ENCODE results near the gene KAT7.

The KAT7 gene

DNA sequence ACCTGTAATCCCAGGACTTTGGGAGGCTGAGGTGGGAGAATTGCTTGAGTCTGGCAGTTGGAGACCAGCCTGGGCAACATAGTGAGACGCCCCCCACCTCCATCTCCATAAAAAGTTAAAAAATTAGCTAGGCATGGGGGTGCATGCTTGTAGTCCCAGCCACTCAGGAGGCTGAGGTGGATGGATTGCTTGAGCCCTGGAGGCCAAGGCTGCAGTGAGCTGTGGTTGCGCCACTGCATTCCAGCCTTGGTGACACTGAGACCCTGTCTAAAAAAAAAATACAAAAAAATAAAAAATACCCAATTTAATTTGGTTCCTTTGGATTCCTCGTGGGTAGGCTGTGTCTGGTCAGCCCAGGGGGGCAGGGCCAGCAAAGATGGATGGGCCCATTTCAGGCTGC is 85.4 kb downstream of the KAT7 start:
- H3K9ac ChIP-seq (ENCODE audit: low read depth, low read length) = no peak overlapping the region
- no peaks in the 10 kb centered on the region for H3K9me3 ChIP-seq (ENCODE audit: insufficient read depth, low read depth, low read length)
- 94% methylated on average over 2 of the region's 3 CpGs for WGBS
- no peak overlapping the region for H3K4me3 ChIP-seq (ENCODE audit: low read length)
- H3K4me1 ChIP-seq (ENCODE audit: insufficient read depth, low read length) = peaks cover 5% of the 10 kb centered on the region; the same call in 1 of the 2 replicates
- no peak overlapping the region for H3K27ac ChIP-seq (ENCODE audit: low read depth, low read length)
- no peaks in the 10 kb centered on the region for H3K27me3 ChIP-seq (ENCODE audit: insufficient read depth, low read length)
- no peaks in the 10 kb centered on the region for H3K36me3 ChIP-seq (ENCODE audit: insufficient read depth, low read length)

DNA sequence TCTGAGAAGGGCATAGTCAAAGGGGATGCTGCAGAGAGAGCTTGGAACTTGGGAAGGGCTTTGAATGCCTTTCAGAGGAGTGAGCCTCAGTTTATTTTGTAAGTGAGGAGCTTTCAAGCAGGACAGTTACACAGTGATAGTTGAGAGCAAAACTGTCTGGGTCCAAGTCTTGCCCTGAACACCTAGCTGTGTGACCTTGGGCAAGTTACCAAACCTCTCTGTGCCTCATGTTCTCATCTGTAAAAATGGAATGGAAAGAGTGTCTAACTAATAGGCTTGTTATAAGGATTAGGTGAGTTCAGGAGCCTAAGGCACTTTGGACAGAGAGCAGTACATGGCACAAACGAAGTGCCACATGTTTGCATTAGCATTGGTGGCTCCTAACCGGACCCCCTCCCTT is 86.4 kb downstream of the KAT7 start:
- Histone ChIP-seq H3K4me3 (ENCODE audit: low read length) (no peak overlapping the region), H3K36me3 (ENCODE audit: insufficient read depth, low read length) (no peaks in the 10 kb centered on the region), H3K9me3 (ENCODE audit: insufficient read depth, low read depth, low read length) (no peaks in the 10 kb centered on the region), H3K9ac (ENCODE audit: low read depth, low read length) (no peak overlapping the region), H3K27ac (ENCODE audit: low read depth, low read length) (no peak overlapping the region), H3K27me3 (ENCODE audit: insufficient read depth, low read length) (no peaks in the 10 kb centered on the region), H3K4me1 (ENCODE audit: insufficient read depth, low read length) (peaks cover 12% of the 10 kb centered on the region; the same call in 1 of the 2 replicates)
- WGBS = 50% methylated on average over 1 of the region's 2 CpGs

DNA sequence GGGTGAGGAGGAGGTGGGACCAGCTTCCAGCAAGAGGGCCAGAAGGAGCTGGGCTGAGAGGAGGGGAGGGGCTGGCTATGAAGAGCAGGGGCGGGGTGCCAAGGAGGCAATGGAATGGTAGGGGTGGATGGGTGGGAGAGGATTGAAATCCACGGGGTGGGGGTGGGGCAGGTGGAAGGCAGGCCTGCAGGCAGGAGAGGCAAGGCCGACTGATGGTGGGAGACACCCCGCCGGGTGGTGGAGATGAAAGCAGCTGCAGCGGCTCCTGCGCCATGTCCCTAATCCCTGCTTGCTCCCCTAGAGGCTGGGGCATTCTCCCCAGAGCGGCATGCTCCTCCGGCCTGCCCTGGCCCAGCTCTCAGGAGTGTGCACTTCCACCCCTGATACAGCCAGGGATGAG is 87.2 kb downstream of the KAT7 start:
- H3K9me3 ChIP-seq (ENCODE audit: insufficient read depth, low read depth, low read length) = no peaks in the 10 kb centered on the region
- whole genome bisulfite sequencing = 16% methylated on average over 9 of the region's 9 CpGs

GRCh38 chr17:49878931-49879904 is 90.7 kb downstream of the KAT7 start:
- Histone ChIP-seq H3K4me3 (ENCODE audit: low read length) (peak overlapping the region; percentile 55; the same call in 1 of the 2 replicates), H3K27ac (ENCODE audit: low read depth, low read length) (no peak overlapping the region), H3K36me3 (ENCODE audit: insufficient read depth, low read length) (no peaks in the 10 kb centered on the region), H3K4me1 (ENCODE audit: insufficient read depth, low read length) (peaks cover 23% of the 10 kb centered on the region; the same call in 1 of the 2 replicates), H3K27me3 (ENCODE audit: insufficient read depth, low read length) (peaks cover 13% of the 10 kb centered on the region), H3K9ac (ENCODE audit: low read depth, low read length) (no peak overlapping the region), H3K9me3 (ENCODE audit: insufficient read depth, low read depth, low read length) (no peaks in the 10 kb centered on the region)
- 74% methylated on average over 13 of the region's 14 CpGs for WGBS

More for the DNA sequence above, 87.2 kb downstream of the KAT7 start:
- Histone ChIP-seq H3K4me3 (ENCODE audit: low read length) (no peak overlapping the region), H3K27me3 (ENCODE audit: insufficient read depth, low read length) (no peaks in the 10 kb centered on the region), H3K4me1 (ENCODE audit: insufficient read depth, low read length) (peaks cover 13% of the 10 kb centered on the region; the same call in 1 of the 2 replicates), H3K36me3 (ENCODE audit: insufficient read depth, low read length) (no peaks in the 10 kb centered on the region), H3K27ac (ENCODE audit: low read depth, low read length) (no peak overlapping the region), H3K9ac (ENCODE audit: low read depth, low read length) (no peak overlapping the region)

GRCh38 chr17:49880291-49881053 is 92.0 kb downstream of the KAT7 start:
- H3K4me3 ChIP-seq (ENCODE audit: low read length) = peak overlapping the region; percentile 55
- no peaks in the 10 kb centered on the region for H3K36me3 ChIP-seq (ENCODE audit: insufficient read depth, low read length)
- H3K27ac ChIP-seq (ENCODE audit: low read depth, low read length) = no peak overlapping the region
- WGBS = 3% methylated on average over 41 of the region's 41 CpGs
- peaks cover 13% of the 10 kb centered on the region for H3K27me3 ChIP-seq (ENCODE audit: insufficient read depth, low read length)
- H3K9ac ChIP-seq (ENCODE audit: low read depth, low read length) = peak overlapping the region; percentile 17; the same call in 1 of the 2 replicates
- no peaks in the 10 kb centered on the region for H3K9me3 ChIP-seq (ENCODE audit: insufficient read depth, low read depth, low read length)
- H3K4me1 ChIP-seq (ENCODE audit: insufficient read depth, low read length) = peaks cover 23% of the 10 kb centered on the region; the same call in 1 of the 2 replicates

- H3K4me1 ChIP-seq (ENCODE audit: insufficient read depth, low read length) = peaks cover 20% of the 10 kb centered on the region; the same call in 1 of the 2 replicates
- H3K9ac ChIP-seq (ENCODE audit: low read depth, low read length) = no peak overlapping the region
- no peaks in the 10 kb centered on the region for H3K36me3 ChIP-seq (ENCODE audit: insufficient read depth, low read length)
- H3K27ac ChIP-seq (ENCODE audit: low read depth, low read length) = no peak overlapping the region
- no peaks in the 10 kb centered on the region for H3K9me3 ChIP-seq (ENCODE audit: insufficient read depth, low read depth, low read length)
- H3K27me3 ChIP-seq (ENCODE audit: insufficient read depth, low read length) = peaks cover 13% of the 10 kb centered on the region
- H3K4me3 ChIP-seq (ENCODE audit: low read length) = peak overlapping the region; percentile 55
- 13% methylated on average over 5 of the region's 5 CpGs for WGBS
Observed at GRCh38 chr17:49881054-49881402, 92.5 kb downstream of the KAT7 start.

DNA sequence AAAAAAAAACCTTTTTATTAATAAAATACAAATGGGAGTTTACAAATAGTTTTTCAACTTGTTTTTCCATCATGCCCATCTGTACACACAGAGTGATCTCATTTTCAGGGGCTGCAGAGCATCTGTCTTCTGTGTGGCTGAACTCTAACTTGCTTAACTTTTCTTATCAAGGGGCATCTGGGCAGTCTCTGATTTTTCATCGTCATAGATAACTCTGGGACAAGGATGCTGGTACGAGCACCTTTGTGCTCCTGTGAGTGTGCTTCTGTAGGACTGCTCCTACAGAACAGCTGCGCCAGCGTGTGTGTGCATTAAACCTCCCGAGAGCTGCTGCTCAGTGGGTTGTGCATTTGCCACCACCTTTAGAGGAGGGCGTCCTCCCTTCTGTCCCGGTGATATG is 94.0 kb downstream of the KAT7 start:
- H3K36me3 ChIP-seq (ENCODE audit: insufficient read depth, low read length) = no peaks in the 10 kb centered on the region
- H3K4me1 ChIP-seq (ENCODE audit: insufficient read depth, low read length) = peaks cover 23% of the 10 kb centered on the region; the same call in 1 of the 2 replicates
- WGBS = 79% methylated on average over 7 of the region's 7 CpGs
- H3K9ac ChIP-seq (ENCODE audit: low read depth, low read length) = no peak overlapping the region
- no peak overlapping the region for H3K4me3 ChIP-seq (ENCODE audit: low read length)
- no peaks in the 10 kb centered on the region for H3K9me3 ChIP-seq (ENCODE audit: insufficient read depth, low read depth, low read length)
- peaks cover 13% of the 10 kb centered on the region for H3K27me3 ChIP-seq (ENCODE audit: insufficient read depth, low read length)
- H3K27ac ChIP-seq (ENCODE audit: low read depth, low read length) = no peak overlapping the region
